NCI-H526 treated with DMSO at 0.1 percent for 48 hours (cell line): ENCODE data around the gene ATXN10.
"Not testable (repeated sequence)": the region's sequence is repeated elsewhere in the genome, so short reads cannot be mapped to it uniquely, and the experiment has no call there.

ENCODE experiments used
- DNase-seq: peaks from one replicate; lab custom pipeline; 2025; lab: John Stamatoyannopoulos, UW

Gene ATXN10

GRCh38 chr22:45671783-45672563, at the start of gene ATXN10:
ATXN10 (plus strand) TSS chr22:45671834; CDS start chr22:45672064, 230 bp downstream.
- DNase-seq, result peak; percentile 48

- DNase-seq, result no peak
Measured at GRCh38 chr22:45621836-45622600, 49.6 kb upstream of the ATXN10 start.

DNA sequence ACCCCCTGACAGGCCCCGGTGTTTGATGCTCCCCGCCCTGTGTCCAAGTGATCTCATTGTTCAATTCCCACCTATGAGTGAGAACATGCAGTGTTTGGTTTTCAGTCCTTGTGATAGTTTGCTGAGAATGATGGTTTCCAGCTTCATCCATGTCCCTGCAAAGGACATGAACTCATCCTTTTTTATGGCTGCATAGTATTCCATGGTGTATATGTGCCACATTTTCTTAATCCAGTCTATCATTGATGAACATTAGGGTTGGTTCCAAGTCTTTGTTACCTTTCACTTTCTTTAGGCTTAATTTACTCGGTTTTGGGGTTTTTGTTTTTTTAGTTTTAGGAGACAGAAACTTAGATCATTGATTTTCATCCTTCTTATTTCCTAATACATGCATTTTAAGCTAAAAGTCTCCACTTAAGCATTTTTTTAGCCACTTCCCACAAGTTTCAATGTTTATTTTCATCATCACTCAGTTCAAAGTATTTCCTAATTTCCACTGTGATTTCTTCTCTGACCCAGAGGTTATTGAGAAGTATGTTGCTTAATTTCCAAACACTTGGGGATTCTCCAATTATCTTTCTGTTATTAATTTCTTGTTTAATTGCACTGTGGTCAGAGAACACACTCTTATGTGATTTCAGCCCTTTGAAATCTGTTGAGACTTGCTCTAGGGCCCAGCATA, 48.0 kb upstream of the ATXN10 start:
- not testable (repeated sequence) for DNase-seq

DNA sequence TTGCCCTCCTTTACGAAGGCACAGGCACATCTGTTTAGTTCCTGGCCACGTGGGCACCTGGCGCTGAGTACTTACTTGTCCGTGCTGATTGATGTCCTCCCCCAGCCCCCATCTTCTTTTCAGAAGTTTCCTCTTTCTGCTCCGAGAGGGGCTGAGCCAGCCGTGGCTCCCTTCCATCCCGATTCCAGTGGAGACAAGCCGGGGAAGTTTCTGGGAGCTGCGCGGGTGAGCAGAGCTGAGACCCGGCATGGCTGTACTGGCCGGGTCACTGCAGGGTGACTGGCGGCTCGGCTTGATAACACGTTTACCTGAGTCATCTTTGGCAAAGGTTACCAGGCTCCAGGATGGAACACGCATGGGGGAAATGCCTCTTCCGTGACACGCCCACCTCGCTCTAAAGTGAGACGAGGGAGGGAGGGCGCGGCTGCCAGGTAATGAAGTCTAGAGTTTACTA, 45.4 kb upstream of the ATXN10 start:
- no peak for DNase-seq

DNA sequence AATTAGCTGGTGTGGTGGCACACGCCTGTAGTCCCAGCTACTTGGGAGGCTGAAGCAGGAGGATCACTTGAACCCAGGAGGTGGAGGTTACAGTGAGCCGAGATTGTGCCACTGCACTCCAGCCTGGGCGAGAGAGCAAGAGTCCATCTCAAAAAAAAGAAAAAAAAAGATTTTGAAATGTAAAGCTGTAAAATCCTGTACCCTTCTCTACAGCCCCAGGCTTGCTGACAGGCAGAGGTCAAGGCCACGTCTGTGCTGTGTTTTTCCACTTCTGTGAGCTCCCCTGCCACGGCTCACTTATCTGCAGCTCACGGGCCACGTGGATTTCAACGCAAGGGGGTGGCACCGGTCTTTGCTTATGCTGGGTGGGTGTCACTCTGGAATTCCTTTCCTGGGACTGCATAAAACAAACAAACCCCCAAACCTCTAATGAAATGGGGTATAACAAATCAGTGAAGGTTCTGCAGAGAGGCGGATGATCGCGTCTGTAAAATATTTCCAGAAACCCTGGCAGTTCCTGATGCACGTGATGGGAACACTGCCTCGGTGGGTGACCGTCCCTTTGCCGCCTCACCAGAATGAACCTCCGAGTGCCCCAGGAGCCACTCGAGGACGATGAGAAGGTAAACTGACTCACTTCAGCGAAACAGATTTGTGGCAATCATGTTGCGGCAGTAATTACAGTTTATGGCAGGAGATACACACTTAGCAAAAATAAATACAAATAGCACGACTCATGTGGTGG, 44.0 kb upstream of the ATXN10 start:
- no peak for DNase-seq

DNA sequence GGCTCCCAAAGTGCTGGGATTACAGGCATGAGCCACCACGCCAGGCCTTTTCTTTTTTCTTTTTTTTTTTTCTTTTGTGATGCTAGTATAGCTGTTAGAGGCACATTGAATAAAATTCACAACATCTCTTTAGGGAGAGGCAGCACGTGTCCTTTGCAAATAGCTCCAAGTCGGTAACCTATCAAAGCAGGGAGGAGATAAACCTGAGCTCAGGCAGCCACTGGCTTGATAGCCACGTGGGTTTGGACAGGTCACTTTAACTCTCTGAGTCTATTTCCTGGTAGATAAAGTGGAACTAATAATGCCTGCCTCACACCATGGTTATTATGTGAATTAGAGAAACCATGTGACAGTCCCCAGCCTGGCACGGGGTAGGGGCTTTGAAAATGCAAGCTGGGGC, 43.1 kb upstream of the ATXN10 start:
- DNase-seq, result no peak

DNA sequence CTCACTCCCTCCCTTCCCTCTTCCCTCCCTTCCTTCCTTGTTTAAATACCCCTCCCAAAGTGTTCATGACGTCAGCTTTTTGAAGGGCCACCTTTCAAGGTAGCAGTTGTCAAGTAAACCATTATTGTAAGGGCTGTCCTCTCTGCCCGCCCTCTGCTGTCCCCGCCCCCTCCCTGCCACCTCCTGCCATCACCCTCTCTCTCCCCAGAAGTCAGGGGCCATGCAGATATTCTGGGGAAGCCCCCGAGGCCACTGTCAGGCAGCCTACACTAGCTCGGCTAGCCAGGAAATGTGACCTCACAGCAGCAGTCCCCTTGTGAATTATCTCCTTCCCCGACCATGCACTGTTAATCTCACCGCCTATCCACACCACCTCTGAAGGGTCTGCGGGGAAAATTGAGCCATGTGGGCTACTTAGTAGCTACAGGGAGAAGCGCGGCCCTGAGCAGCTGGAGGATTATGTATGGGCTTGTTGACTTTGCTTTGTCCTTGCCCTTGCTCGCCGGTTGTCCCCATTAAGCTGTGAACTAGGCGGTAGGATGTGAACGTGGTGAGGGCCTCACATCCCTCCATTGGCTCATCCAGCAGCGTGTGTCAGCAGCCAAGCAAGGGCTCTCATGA, 42.1 kb upstream of the ATXN10 start:
- DNase-seq, result no peak

DNA sequence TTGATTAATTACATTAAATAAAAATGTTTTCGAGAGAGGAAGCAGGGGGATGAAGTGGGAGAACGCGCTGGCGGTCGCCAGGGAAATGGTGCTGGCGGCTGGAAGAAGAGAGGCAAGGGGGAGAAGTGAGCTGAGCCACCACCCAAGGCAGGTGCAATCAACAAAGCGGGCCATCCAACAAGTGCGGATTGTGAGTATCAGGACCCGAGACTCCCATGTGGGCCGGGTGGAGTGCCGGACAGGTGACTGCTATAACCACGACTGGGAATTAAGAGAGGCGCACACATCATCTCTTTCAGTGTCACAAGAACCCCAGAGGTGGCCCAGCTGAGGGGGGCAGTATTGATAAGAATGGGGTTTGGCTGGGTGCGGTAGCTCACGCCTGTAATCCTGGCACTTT, 41.2 kb upstream of the ATXN10 start:
- no peak for DNase-seq

- peak; percentile 53 for DNase-seq
Measured at GRCh38 chr22:45631140-45631840, 40.3 kb upstream of the ATXN10 start.

GRCh38 chr22:45631841-45632238, 39.8 kb upstream of the ATXN10 start:
- DNase-seq, result no peak

- DNase-seq, result no peak
Measured at GRCh38 chr22:45632791-45633515, 38.7 kb upstream of the ATXN10 start.

- DNase-seq, result no peak
Measured at GRCh38 chr22:45636683-45637082, 35.0 kb upstream of the ATXN10 start.

GRCh38 chr22:45638197-45638596, 33.4 kb upstream of the ATXN10 start:
- no peak for DNase-seq

DNA sequence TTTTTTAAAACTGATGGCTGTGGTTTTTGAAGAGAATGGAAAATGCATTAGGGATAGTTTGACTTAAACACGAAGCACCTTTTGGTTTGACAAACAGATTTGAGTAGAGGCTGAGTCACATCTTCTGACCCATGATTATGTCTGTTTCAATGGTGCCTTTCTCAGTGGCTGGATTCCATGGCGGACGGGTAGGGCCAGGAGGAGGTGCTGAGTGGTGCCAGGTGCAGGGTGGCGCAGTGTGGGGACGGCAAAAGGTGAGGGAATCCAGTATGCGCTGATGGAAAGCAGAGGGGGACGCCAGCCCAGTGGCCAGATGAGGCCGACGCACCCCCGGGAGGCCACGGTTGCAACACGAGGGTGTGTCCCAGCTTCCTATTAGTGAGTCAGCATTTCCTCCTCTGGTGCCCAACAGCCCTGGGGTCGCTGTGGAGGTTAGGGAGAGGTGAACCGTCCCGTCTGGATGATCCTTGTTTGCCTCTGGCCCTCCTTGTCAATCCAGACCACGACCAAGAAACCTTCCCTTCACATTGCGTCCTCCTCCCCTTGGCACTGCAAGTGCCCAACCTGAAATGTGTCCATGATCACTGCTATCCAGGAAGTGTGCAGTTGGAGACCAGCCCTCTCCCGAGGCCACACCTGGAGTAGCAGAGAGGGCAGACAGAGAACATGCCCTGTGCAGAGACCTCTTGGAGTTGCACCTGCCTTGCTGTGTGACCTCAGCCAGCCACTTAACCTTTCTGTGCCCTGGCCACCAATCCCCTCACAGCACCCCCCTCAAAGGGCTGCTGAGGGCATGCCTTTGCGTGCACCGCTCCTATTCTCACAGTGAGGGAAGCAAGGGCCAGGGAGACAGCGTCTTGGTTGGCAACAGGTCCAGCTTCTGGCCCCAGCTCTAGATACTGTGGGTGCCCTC, 32.5 kb upstream of the ATXN10 start:
- DNase-seq, result no peak

DNA sequence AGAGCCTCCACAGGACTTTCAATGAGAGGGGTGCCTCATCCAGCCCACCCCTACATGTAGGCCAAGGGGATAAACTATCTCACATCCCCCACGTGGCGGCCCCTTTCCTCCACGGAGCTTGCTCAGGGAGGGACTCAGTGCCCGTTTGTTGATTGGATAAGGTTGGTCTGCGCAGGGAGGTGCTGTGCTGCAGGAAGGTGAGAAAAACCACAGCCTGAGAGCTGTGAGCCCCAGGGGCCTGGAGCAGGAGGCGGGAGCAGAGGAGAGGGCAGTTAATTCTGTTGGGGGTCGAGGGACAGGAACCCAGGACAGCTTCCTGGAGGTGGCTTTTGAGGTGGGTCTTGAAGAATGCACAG, 31.9 kb upstream of the ATXN10 start:
- no peak for DNase-seq

DNA sequence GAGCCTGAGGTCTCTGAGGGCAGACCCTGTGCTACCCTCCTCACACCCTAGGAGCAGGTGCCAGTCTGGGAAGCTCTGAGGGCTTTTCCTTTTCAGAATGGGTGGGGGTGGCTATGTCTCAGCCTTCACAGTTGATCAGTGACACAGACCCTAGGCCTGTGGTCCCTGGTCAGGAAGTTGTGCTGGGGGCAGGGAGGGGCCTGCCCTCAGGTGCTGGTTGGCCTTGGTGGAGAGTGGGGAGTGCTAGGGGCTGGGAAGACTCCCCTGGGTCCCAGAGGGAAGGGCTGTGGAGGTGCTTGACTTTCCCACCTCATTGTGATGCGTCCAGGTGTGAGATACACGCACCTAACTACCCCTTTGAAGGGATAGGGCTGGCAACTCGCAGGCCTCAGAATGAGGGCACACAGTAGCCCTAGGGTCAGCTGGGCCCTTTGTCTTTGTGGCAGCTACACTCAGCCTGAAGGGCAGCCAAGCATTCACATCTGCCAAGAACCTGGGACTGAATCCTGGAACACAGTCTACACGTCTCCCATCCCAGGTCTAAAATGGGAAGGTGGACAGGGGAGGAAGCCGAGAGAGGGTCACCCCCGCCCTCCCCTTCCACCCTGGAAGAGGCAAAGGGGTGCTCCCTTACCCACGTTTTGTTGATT, 31.2 kb upstream of the ATXN10 start:
- DNase-seq, result no peak

DNA sequence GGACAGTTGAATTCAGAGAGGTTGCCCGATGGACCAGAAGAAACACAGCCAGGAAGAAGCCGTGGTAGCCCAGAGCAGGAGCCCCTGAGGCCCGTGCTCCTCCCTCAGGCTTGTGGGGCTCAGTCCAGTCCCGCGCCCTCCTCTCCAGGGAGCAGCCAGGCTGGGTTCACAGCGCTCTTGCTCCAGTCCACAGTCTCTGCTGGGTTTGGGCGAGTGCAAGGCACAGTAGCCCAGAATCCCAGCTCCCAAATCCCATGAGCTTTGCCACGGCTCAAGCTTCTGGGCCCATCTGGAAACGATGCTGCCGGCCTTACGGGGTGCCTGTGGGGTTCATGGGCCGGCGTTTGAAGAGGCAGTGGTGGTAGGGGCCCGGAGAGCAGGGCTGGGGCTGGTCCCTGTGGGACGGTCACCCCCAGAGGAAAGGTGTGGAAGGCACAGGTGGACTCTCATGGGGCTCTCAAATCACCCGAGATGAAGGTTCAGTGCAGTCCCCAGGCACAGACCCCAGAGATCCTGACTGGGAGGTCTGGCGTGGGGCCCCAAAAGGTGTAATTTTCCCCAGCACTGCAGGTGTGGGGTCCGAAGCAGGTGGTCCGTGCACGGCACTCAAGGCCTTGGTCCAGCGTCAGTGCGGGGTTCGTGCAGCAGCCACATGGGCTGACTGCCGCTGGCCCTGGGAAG, 30.6 kb upstream of the ATXN10 start:
- DNase-seq, result no peak

- DNase-seq, result no peak
Measured at GRCh38 chr22:45642986-45643385, 28.6 kb upstream of the ATXN10 start.
